ENCODE measurements around the gene AFF2. TPM values are rescaled to one million over a fixed set of nuclear protein-coding genes. Genes with fewer than 3 reads are reported as not detected.

AFF2 gene
- total and polyA plus RNA-seq, 5 donors from 2014 or later, result 1.1 TPM; not detected in 4

DNA sequence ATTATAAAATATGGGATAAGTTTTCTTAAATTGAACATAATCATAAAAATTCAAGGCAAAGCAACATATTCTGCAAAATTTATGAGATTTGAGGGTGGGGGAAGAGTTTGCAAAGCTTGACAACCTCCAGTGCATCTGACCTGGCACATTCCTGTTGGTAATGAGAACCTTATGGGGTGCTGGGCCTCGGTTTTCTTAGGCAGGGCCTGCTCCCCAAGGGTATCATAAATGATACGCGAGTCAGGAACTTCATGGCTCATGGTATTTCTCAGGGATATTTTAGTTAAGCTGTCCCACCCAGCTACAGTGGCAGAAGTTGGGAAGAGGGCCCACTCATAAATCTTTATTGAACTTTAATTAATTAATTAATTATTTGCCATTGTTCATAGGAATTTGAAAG is 13.2 kb downstream of the AFF2 start:
- no peak overlapping the region for H3K27ac ChIP-seq (ENCODE audit: insufficient read depth, low read length, poor library complexity, severe bottlenecking)
- no peaks in the 10 kb centered on the region for H3K36me3 ChIP-seq (ENCODE audit: control insufficient read depth, insufficient read depth, low read length)
- H3K4me1 Mint-ChIP-seq, result peaks cover 0 to 4% (median 0%) of the 10 kb centered on the region in 4 donors
- no peaks in the 10 kb centered on the region for H3K36me3 Mint-ChIP-seq
- no peaks in the 10 kb centered on the region for H3K27me3 ChIP-seq (ENCODE audit: control insufficient read depth, insufficient read depth, low read length)
- H3K4me1 ChIP-seq (ENCODE audit: control insufficient read depth, insufficient read depth, low read length, poor library complexity, severe bottlenecking), result no peaks in the 10 kb centered on the region
- no peaks in the 10 kb centered on the region for H3K9me3 ChIP-seq (ENCODE audit: control insufficient read depth in 2 of 2, low read length in 2 of 2)
- H3K27ac Mint-ChIP-seq, result no peak overlapping the region
- no peak overlapping the region for H3K4me3 ChIP-seq (ENCODE audit: low read depth, low read length)
- H3K9me3 Mint-ChIP-seq, result peaks cover 0 to 2% (median 0%) of the 10 kb centered on the region in 7 donors
- H3K27me3 Mint-ChIP-seq, result no peaks in the 10 kb centered on the region
- no peak for DNase-seq
- no peak for ATAC-seq (ENCODE audit: low read depth in 2 of 2)
- no peak overlapping the region for H3K4me3 Mint-ChIP-seq

DNA sequence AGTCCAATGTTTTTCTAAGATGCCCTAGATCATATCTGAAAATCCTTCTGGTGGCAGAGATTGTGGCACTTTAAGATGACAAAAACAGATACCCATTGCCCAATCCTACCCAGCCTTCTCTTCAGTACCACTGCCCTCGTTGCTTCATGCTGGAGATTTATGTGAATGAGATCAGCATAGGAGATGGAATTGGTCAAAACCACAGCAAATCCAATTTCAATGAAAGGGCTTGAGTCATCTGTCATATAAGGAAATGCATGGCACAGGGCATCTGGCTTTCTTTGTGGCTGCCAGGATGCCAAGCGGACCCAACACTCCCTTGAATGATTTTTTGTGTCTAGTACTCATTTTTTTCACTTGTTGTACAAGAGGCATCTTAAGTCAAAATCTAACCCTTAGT is 16.8 kb downstream of the AFF2 start:
- H3K4me1 Mint-ChIP-seq, result no peaks in the 10 kb centered on the region
- peaks cover 0 to 2% (median 0%) of the 10 kb centered on the region in 7 donors for H3K9me3 Mint-ChIP-seq
- H3K4me3 ChIP-seq (ENCODE audit: low read depth, low read length), result no peak overlapping the region
- no peak overlapping the region for H3K27ac ChIP-seq (ENCODE audit: insufficient read depth, low read length, poor library complexity, severe bottlenecking)
- H3K36me3 Mint-ChIP-seq, result no peaks in the 10 kb centered on the region
- no peaks in the 10 kb centered on the region for H3K27me3 ChIP-seq (ENCODE audit: control insufficient read depth, insufficient read depth, low read length)
- no peaks in the 10 kb centered on the region for H3K9me3 ChIP-seq (ENCODE audit: control insufficient read depth in 2 of 2, low read length in 2 of 2)
- H3K36me3 ChIP-seq (ENCODE audit: control insufficient read depth, insufficient read depth, low read length), result no peaks in the 10 kb centered on the region
- H3K4me1 ChIP-seq (ENCODE audit: control insufficient read depth, insufficient read depth, low read length, poor library complexity, severe bottlenecking), result no peaks in the 10 kb centered on the region
- H3K4me3 Mint-ChIP-seq, result no peak overlapping the region
- no peak overlapping the region for H3K27ac Mint-ChIP-seq
- no peak for DNase-seq
- no peak for ATAC-seq (ENCODE audit: low read depth in 2 of 2)
- no peaks in the 10 kb centered on the region for H3K27me3 Mint-ChIP-seq

DNA sequence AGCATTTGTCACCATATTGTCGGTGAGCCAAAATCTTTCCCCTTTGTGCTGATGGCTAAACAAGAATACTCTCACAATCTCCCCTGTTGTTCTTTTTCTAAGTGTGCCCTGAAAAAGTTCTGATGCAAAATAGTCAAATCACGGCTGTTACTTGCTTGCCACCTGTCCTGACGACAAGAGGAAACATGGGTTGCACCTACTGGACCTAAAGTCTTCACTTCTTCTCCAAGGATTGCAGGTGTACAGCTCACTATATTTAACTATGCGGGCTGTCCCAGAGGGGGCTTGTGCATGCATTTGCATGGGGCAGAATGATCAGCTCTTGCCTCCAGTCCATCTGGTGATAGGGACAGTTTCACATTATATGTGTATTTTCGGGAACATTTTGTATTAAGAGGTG is 21.6 kb downstream of the AFF2 start:
- ATAC-seq (ENCODE audit: low read depth in 2 of 2), result no peak
- Mint-ChIP-seq H3K4me3 (no peak overlapping the region), H3K27me3 (no peaks in the 10 kb centered on the region), H3K27ac (no peak overlapping the region), H3K9me3 (peaks cover 0 to 2% (median 0%) of the 10 kb centered on the region in 7 donors), H3K36me3 (no peaks in the 10 kb centered on the region), H3K4me1 (no peaks in the 10 kb centered on the region)
- DNase-seq, result no peak
- H3K4me3 ChIP-seq (ENCODE audit: low read depth, low read length), result no peak overlapping the region
- no peaks in the 10 kb centered on the region for H3K9me3 ChIP-seq (ENCODE audit: control insufficient read depth in 2 of 2, low read length in 2 of 2)
- H3K27ac ChIP-seq (ENCODE audit: insufficient read depth, low read length, poor library complexity, severe bottlenecking), result no peak overlapping the region
- H3K4me1 ChIP-seq (ENCODE audit: control insufficient read depth, insufficient read depth, low read length, poor library complexity, severe bottlenecking), result no peaks in the 10 kb centered on the region
- H3K36me3 ChIP-seq (ENCODE audit: control insufficient read depth, insufficient read depth, low read length), result no peaks in the 10 kb centered on the region
- H3K27me3 ChIP-seq (ENCODE audit: control insufficient read depth, insufficient read depth, low read length), result peaks cover 2% of the 10 kb centered on the region

- Histone ChIP-seq H3K4me1 (ENCODE audit: control insufficient read depth, insufficient read depth, low read length, poor library complexity, severe bottlenecking) (no peaks in the 10 kb centered on the region), H3K36me3 (ENCODE audit: control insufficient read depth, insufficient read depth, low read length) (no peaks in the 10 kb centered on the region), H3K27me3 (ENCODE audit: control insufficient read depth, insufficient read depth, low read length) (peaks cover 2% of the 10 kb centered on the region), H3K9me3 (ENCODE audit: control insufficient read depth in 2 of 2, low read length in 2 of 2) (no peaks in the 10 kb centered on the region), H3K27ac (ENCODE audit: insufficient read depth, low read length, poor library complexity, severe bottlenecking) (no peak overlapping the region), H3K4me3 (ENCODE audit: low read depth, low read length) (no peak overlapping the region)
- ATAC-seq (ENCODE audit: low read depth in 2 of 2) (no peak), DNase-seq (no peak)
- H3K36me3 Mint-ChIP-seq, result no peaks in the 10 kb centered on the region
- peaks cover 0 to 2% (median 0%) of the 10 kb centered on the region in 7 donors for H3K9me3 Mint-ChIP-seq
- no peak overlapping the region for H3K27ac Mint-ChIP-seq
- no peaks in the 10 kb centered on the region for H3K4me1 Mint-ChIP-seq
- no peaks in the 10 kb centered on the region for H3K27me3 Mint-ChIP-seq
- no peak overlapping the region for H3K4me3 Mint-ChIP-seq
These were observed 23.1 kb downstream of the AFF2 start for GRCh38 chrX:148523303-148524080.

- Histone ChIP-seq H3K27me3 (ENCODE audit: control insufficient read depth, insufficient read depth, low read length) (no peaks in the 10 kb centered on the region), H3K4me1 (ENCODE audit: control insufficient read depth, insufficient read depth, low read length, poor library complexity, severe bottlenecking) (no peaks in the 10 kb centered on the region), H3K9me3 (ENCODE audit: control insufficient read depth in 2 of 2, low read length in 2 of 2) (no peaks in the 10 kb centered on the region), H3K27ac (ENCODE audit: insufficient read depth, low read length, poor library complexity, severe bottlenecking) (no peak overlapping the region), H3K36me3 (ENCODE audit: control insufficient read depth, insufficient read depth, low read length) (no peaks in the 10 kb centered on the region), H3K4me3 (ENCODE audit: low read depth, low read length) (no peak overlapping the region)
- Mint-ChIP-seq H3K36me3 (no peaks in the 10 kb centered on the region), H3K9me3 (peaks cover 0 to 1% (median 0%) of the 10 kb centered on the region in 7 donors), H3K27me3 (no peaks in the 10 kb centered on the region), H3K27ac (no peak overlapping the region), H3K4me3 (no peak overlapping the region), H3K4me1 (no peaks in the 10 kb centered on the region)
- ATAC-seq (ENCODE audit: low read depth in 2 of 2) (no peak), DNase-seq (peak in 1 of 3 donors; percentile 35)
These were observed 30.2 kb downstream of the AFF2 start for GRCh38 chrX:148530464-148531077.

GRCh38 chrX:148534291-148534690 is 33.9 kb downstream of the AFF2 start:
- H3K27ac Mint-ChIP-seq, result peak overlapping the region in 1 of 3 donors; percentile 36
- H3K4me3 ChIP-seq (ENCODE audit: low read depth, low read length), result no peak overlapping the region
- H3K36me3 Mint-ChIP-seq, result no peaks in the 10 kb centered on the region
- DNase-seq, result no peak
- no peak overlapping the region for H3K27ac ChIP-seq (ENCODE audit: insufficient read depth, low read length, poor library complexity, severe bottlenecking)
- no peaks in the 10 kb centered on the region for H3K36me3 ChIP-seq (ENCODE audit: control insufficient read depth, insufficient read depth, low read length)
- H3K27me3 ChIP-seq (ENCODE audit: control insufficient read depth, insufficient read depth, low read length), result no peaks in the 10 kb centered on the region
- no peaks in the 10 kb centered on the region for H3K9me3 ChIP-seq (ENCODE audit: control insufficient read depth in 2 of 2, low read length in 2 of 2)
- H3K27me3 Mint-ChIP-seq, result no peaks in the 10 kb centered on the region
- H3K9me3 Mint-ChIP-seq, result peaks cover 0 to 1% (median 0%) of the 10 kb centered on the region in 7 donors
- H3K4me3 Mint-ChIP-seq, result no peak overlapping the region
- no peaks in the 10 kb centered on the region for H3K4me1 Mint-ChIP-seq
- no peak for ATAC-seq (ENCODE audit: low read depth in 2 of 2)
- H3K4me1 ChIP-seq (ENCODE audit: control insufficient read depth, insufficient read depth, low read length, poor library complexity, severe bottlenecking), result no peaks in the 10 kb centered on the region

DNA sequence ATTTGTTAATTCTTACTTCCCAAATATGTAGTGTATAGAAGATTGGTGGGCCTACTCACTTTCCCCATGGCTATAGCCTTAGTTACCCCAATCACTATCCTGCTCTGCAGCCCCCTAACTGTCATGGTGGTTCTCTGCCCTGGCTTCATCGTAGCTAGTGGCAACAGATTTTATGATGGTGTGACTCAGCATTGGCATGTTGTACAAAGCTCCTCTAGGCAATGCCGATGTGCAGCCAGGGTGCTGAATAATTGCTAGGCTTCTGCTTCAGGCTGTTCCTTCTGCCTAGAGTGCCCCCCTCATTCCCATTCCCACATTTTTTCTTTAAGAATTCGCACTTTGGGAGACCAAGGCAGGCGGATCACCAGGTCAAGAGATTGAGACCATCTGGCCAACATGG is 35.2 kb downstream of the AFF2 start:
- Mint-ChIP-seq H3K4me1 (no peaks in the 10 kb centered on the region), H3K27ac (no peak overlapping the region), H3K4me3 (no peak overlapping the region), H3K36me3 (no peaks in the 10 kb centered on the region), H3K27me3 (no peaks in the 10 kb centered on the region), H3K9me3 (peaks cover 0 to 1% (median 0%) of the 10 kb centered on the region in 7 donors)
- Histone ChIP-seq H3K4me3 (ENCODE audit: low read depth, low read length) (no peak overlapping the region), H3K4me1 (ENCODE audit: control insufficient read depth, insufficient read depth, low read length, poor library complexity, severe bottlenecking) (no peaks in the 10 kb centered on the region), H3K36me3 (ENCODE audit: control insufficient read depth, insufficient read depth, low read length) (no peaks in the 10 kb centered on the region), H3K27me3 (ENCODE audit: control insufficient read depth, insufficient read depth, low read length) (no peaks in the 10 kb centered on the region), H3K9me3 (ENCODE audit: control insufficient read depth in 2 of 2, low read length in 2 of 2) (no peaks in the 10 kb centered on the region), H3K27ac (ENCODE audit: insufficient read depth, low read length, poor library complexity, severe bottlenecking) (no peak overlapping the region)
- no peak for DNase-seq
- ATAC-seq (ENCODE audit: low read depth in 2 of 2), result no peak

GRCh38 chrX:148536961-148537360 is 36.5 kb downstream of the AFF2 start:
- Mint-ChIP-seq H3K27me3 (no peaks in the 10 kb centered on the region), H3K4me3 (no peak overlapping the region), H3K9me3 (peaks cover 0 to 1% (median 0%) of the 10 kb centered on the region in 7 donors), H3K4me1 (no peaks in the 10 kb centered on the region), H3K27ac (no peak overlapping the region), H3K36me3 (no peaks in the 10 kb centered on the region)
- H3K4me1 ChIP-seq (ENCODE audit: control insufficient read depth, insufficient read depth, low read length, poor library complexity, severe bottlenecking), result no peaks in the 10 kb centered on the region
- ATAC-seq (ENCODE audit: low read depth in 2 of 2) (no peak), DNase-seq (no peak)
- H3K27me3 ChIP-seq (ENCODE audit: control insufficient read depth, insufficient read depth, low read length), result no peaks in the 10 kb centered on the region
- H3K36me3 ChIP-seq (ENCODE audit: control insufficient read depth, insufficient read depth, low read length), result no peaks in the 10 kb centered on the region
- H3K4me3 ChIP-seq (ENCODE audit: low read depth, low read length), result no peak overlapping the region
- no peaks in the 10 kb centered on the region for H3K9me3 ChIP-seq (ENCODE audit: control insufficient read depth in 2 of 2, low read length in 2 of 2)
- H3K27ac ChIP-seq (ENCODE audit: insufficient read depth, low read length, poor library complexity, severe bottlenecking), result no peak overlapping the region
